ENCODE data around the gene OR2A2. TPM values are rescaled to one million over a fixed set of nuclear protein-coding genes. Genes with fewer than 3 reads are reported as not detected.

The OR2A2 gene, protein sequence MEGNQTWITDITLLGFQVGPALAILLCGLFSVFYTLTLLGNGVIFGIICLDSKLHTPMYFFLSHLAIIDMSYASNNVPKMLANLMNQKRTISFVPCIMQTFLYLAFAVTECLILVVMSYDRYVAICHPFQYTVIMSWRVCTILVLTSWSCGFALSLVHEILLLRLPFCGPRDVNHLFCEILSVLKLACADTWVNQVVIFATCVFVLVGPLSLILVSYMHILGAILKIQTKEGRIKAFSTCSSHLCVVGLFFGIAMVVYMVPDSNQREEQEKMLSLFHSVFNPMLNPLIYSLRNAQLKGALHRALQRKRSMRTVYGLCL
- not detected in 2 replicates for total RNA-seq

DNA sequence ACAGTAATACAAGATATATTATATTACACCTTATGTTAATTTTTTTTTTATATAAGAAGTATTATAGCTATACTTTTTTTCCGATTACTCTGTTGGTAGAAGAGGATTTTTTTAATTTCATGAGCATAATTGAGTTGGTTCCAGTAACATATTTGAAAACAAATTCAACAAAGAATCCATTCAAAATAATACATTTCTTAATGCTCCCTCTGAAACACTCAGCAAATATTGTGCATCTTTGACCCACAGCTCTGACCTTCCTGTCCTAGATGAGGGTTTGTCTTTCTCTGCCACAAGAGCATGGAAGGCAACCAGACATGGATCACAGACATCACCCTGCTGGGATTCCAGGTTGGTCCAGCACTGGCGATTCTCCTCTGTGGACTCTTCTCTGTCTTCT is at the start of gene OR2A2:
OR2A2 (plus strand) TSS at position 301 of the 400 bp plus-strand sequence; CDS start at position 301, 0 bp downstream.

GRCh38 chr7:144069511-144069910 is 39.9 kb upstream of the OR2A2 start, which contains the start of gene OR2A25:
TSS of gene OR2A25 (plus strand) at chr7:144069811. CDS start at chr7:144074220, 4,409 bp downstream.

DNA sequence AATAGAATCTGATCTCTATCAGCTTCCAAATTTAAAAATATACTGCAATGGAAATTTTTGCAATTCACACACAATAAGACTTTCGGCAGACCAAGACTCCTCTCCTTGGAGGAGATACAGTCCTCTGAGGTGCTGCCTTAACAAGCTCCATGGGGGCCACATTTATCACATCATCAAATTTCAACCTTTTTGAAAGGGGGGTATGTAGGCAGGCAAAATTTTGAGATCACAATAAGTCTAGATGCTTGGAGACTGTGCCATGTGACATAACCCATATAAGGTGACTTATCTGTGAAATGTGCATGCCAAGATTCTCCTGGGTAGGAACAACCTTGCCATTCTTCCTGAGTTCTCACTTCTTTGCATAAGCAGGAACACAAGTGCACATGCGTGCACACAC is 23.4 kb upstream of the OR2A2 start, which contains the start of gene OR2A12:
OR2A12 (plus strand) TSS at position 301 of the 400 bp plus-strand sequence. CDS start 8,830 bp downstream, outside the sequence.

DNA sequence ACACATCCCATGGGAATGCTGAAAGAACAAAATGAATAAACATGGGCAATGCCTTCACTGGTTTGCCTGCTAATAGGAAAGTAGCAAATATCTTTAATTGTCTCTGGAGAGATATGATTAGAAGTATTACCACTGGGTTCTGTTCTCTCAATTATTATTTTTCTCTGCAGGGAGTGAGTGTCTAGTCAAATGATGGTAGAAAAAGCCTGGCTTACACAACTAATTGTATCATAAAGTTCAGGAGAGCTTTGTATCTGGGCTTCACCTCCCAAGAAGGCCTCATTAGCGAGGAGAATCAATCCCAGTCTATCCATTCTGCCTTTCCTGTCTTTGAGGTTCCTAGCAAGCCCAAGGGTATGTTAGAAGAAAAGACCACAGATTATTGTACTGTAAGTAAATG is 13.5 kb downstream of the OR2A2 start, which contains the start of gene OR2A14:
OR2A14 (plus strand) TSS at position 301 of the 400 bp plus-strand sequence. CDS start 5,937 bp downstream, outside the sequence.

Other genes with a start within 250 kb of the OR2A2 start
- gene TCAF1, start 207.4 kb upstream of the OR2A2 start, total RNA-seq, result 51.2 and 66.3 TPM in 2 replicates
- gene OR2F2, start 174.3 kb upstream of the OR2A2 start, total RNA-seq, result not detected in 2 replicates
- gene OR2F1, start 154.7 kb upstream of the OR2A2 start, total RNA-seq, result not detected in 2 replicates
- not detected in 2 replicates for gene OR6B1, start 109.3 kb upstream of the OR2A2 start, total RNA-seq
- gene OR2A5, start 60.6 kb upstream of the OR2A2 start, total RNA-seq, result not detected in 2 replicates
- gene OR2A25, start 39.8 kb upstream of the OR2A2 start, total RNA-seq, result not detected in 2 replicates
- not detected in 2 replicates for gene OR2A12, start 23.3 kb upstream of the OR2A2 start, total RNA-seq
- not detected in 2 replicates for gene OR2A14, start 13.6 kb downstream of the OR2A2 start, total RNA-seq
- 0.14 and 0.28 TPM in 2 replicates for gene CTAGE4, start 73.9 kb downstream of the OR2A2 start, total RNA-seq
- 0.55 and 1.3 TPM in 2 replicates for gene ARHGEF35, start 86.2 kb downstream of the OR2A2 start, total RNA-seq
- gene OR2A42, start 130.0 kb downstream of the OR2A2 start, total RNA-seq, result under 0.01 TPM in 1 of 2 replicates, not detected in the other
- gene OR2A7, start 155.2 kb downstream of the OR2A2 start, total RNA-seq, result 0.09 and 0.14 TPM in 2 replicates
- gene CTAGE8, start 159.7 kb downstream of the OR2A2 start, total RNA-seq, result 0.28 TPM in 1 of 2 replicates, not detected in the other
- gene OR2A1, start 202.8 kb downstream of the OR2A2 start, total RNA-seq, result not detected in 2 replicates
- gene ARHGEF5, start 245.8 kb downstream of the OR2A2 start, total RNA-seq, result 0.71 and 0.92 TPM in 2 replicates